GM23338 (cell line): ENCODE results near the gene LDLRAD3. TPM values are rescaled to one million over a fixed set of nuclear protein-coding genes. Genes with fewer than 3 reads are reported as not detected.

Source experiments
- ATAC-seq: fragments of 200-7000 bp; cut with Tn5 transposase; 3 replicates; pipeline ENCODE4 v1.9.1; 2020
- DNase-seq: peaks from one replicate; pipeline ENCODE4 v3.0.0-alpha.2; 2015; ENCODE audit warnings: low spot score
- H2AFZ ChIP-seq: fragments of 200-600 bp; sonication (generic); 2 replicates; pipeline ENCODE4 v1.8.0; 2016; ENCODE audit warnings: antibody characterized with exemption, mild to moderate bottlenecking, moderate library complexity
- H3F3A ChIP-seq: fragments of 200-600 bp; sonication (generic); replicated peaks from 2 replicates; pipeline ENCODE4 v1.8.0; 2017; ENCODE audit warnings: antibody characterized with exemption, mixed run types, low read depth
- H3K27ac ChIP-seq: fragments of 200-600 bp; sonication (generic); 2 replicates; pipeline ENCODE4 v1.6.1; 2016; ENCODE audit warnings: low read depth
- H3K27me3 ChIP-seq: fragments of 200-600 bp; sonication (generic); 2 replicates; pipeline ENCODE4 v1.8.0; 2016; ENCODE audit warnings: mild to moderate bottlenecking, mixed run types, moderate library complexity; ENCODE audit not compliant: insufficient read depth
- H3K36me3 ChIP-seq: fragments of 200-600 bp; sonication (generic); 2 replicates; pipeline ENCODE4 v1.8.0; 2016; ENCODE audit warnings: mild to moderate bottlenecking; ENCODE audit not compliant: insufficient read depth
- H3K4me1 ChIP-seq: fragments of 200-600 bp; sonication (generic); 2 replicates; pipeline ENCODE4 v1.8.0; 2016; ENCODE audit warnings: mild to moderate bottlenecking, moderate library complexity; ENCODE audit not compliant: insufficient read depth
- H3K4me2 ChIP-seq: fragments of 200-600 bp; sonication (generic); 2 replicates; pipeline ENCODE4 v1.7.1; 2017; ENCODE audit warnings: mixed run types
- H3K4me3 ChIP-seq: fragments of 200-600 bp; sonication (generic); 2 replicates; pipeline ENCODE4 v1.6.1; 2016; ENCODE audit warnings: mixed run types
- H3K79me2 ChIP-seq: fragments of 200-600 bp; sonication (generic); replicated peaks from 2 replicates; pipeline ENCODE4 v1.8.0; 2017; ENCODE audit warnings: mild to moderate bottlenecking; ENCODE audit not compliant: insufficient read depth
- H3K9me2 ChIP-seq: fragments of 200-600 bp; sonication (generic); 2 replicates; pipeline ENCODE4 v1.8.0; 2017; ENCODE audit not compliant: insufficient read depth
- H4K20me1 ChIP-seq: fragments of 200-600 bp; sonication (generic); replicated peaks from 2 replicates; pipeline ENCODE4 v1.8.0; 2017; ENCODE audit warnings: mild to moderate bottlenecking; ENCODE audit not compliant: insufficient read depth
- H3K27ac Mint-ChIP-seq: 2 replicates; pipeline ENCODE4 v1.8.0; 2020; ENCODE audit warnings: inconsistent platforms, mild to moderate bottlenecking, moderate library complexity, mixed read lengths
- H3K27me3 Mint-ChIP-seq: 3 replicates; pipeline ENCODE4 v1.8.0; 2022; ENCODE audit warnings: low read depth, mild to moderate bottlenecking, moderate library complexity, mixed read lengths, inconsistent platforms; ENCODE audit not compliant: insufficient read depth, poor library complexity
- H3K36me3 Mint-ChIP-seq: 3 replicates; pipeline ENCODE4 v1.8.0; 2021; ENCODE audit warnings: low read depth, mild to moderate bottlenecking, inconsistent platforms, moderate library complexity, mixed read lengths
- H3K4me1 Mint-ChIP-seq: 3 replicates; pipeline ENCODE4 v1.8.0; 2020; ENCODE audit warnings: mild to moderate bottlenecking, inconsistent platforms, mixed read lengths
- H3K4me3 Mint-ChIP-seq: 3 replicates; pipeline ENCODE4 v1.8.0; 2021; ENCODE audit warnings: moderate library complexity, mild to moderate bottlenecking, inconsistent platforms, mixed read lengths
- H3K9me3 Mint-ChIP-seq: 3 replicates; pipeline ENCODE4 v1.8.0; 2020; ENCODE audit warnings: moderate library complexity, mild to moderate bottlenecking, inconsistent platforms, mixed read lengths
- CREB1 ChIP-seq: fragments of 250-450 bp; sonication (Bioruptor Pico); IDR thresholded peaks from 2 replicates; pipeline ENCODE4 v1.5.0; 2020; ENCODE audit warnings: low read depth, mild to moderate bottlenecking, moderate library complexity
- EZH2 ChIP-seq: fragments of 200-600 bp; sonication (generic); IDR thresholded peaks from one replicate; pipeline ENCODE4 v1.8.0; 2017; ENCODE audit warnings: antibody characterized with exemption, mild to moderate bottlenecking, low read depth; ENCODE audit not compliant: unreplicated experiment
- EZH2phosphoT487 ChIP-seq: fragments of 200-600 bp; sonication (generic); IDR thresholded peaks from one replicate; pipeline ENCODE4 v1.8.1; 2018; ENCODE audit warnings: antibody characterized with exemption; ENCODE audit not compliant: unreplicated experiment
- JUNB ChIP-seq: IDR thresholded peaks from one replicate; pipeline ENCODE4 v1.6.1; 2016; ENCODE audit warnings: antibody characterized with exemption; ENCODE audit not compliant: unreplicated experiment
- NANOG ChIP-seq: IDR thresholded peaks from 2 replicates; pipeline ENCODE4 v1.6.1; 2016; ENCODE audit warnings: antibody characterized with exemption, borderline replicate concordance
- POLR2AphosphoS5 ChIP-seq: IDR thresholded peaks from 2 replicates; pipeline ENCODE4 v1.6.1; 2016; ENCODE audit warnings: antibody characterized with exemption, low read depth
- STAT1 ChIP-seq: IDR thresholded peaks from one replicate; pipeline ENCODE4 v1.6.1; 2016; ENCODE audit warnings: antibody characterized with exemption; ENCODE audit not compliant: unreplicated experiment
- ZNF114 ChIP-seq: fragments of 250-450 bp; sonication (Bioruptor Pico); IDR thresholded peaks from 2 replicates; pipeline ENCODE4 v1.5.0; 2020; ENCODE audit warnings: mild to moderate bottlenecking, moderate library complexity
- ZNF331 ChIP-seq: fragments of 250-450 bp; sonication (Bioruptor Pico); IDR thresholded peaks from 2 replicates; pipeline ENCODE4 v1.5.0; 2020; ENCODE audit warnings: low read depth, mild to moderate bottlenecking, moderate library complexity
- polyA plus RNA-seq: library from polyadenylated mRNA; unstranded; fragments of >200 nt; fragmentation: Nextera tagmentation; extraction: Ambion mirVana; gene quantifications from 2 replicates; pipeline ENCODE4 v1.2.1, GENCODE V29; 2016
- total RNA-seq: library from RNA; depleted of rRNA; stranded (reverse); fragments of >200 nt; shearing (Covaris generic); gene quantifications from 2 replicates; pipeline ENCODE4 v1.2.3, GENCODE V29; 2014
- TF ChIP-seq, protein P1 (sequence below): fragments of 250-450 bp; sonication (Bioruptor Pico); IDR thresholded peaks from 2 replicates; pipeline ENCODE4 v1.5.0; 2020; ENCODE audit warnings: mild to moderate bottlenecking, moderate library complexity
- TF ChIP-seq, protein P2 (sequence below): IDR thresholded peaks from one replicate; pipeline ENCODE4 v1.6.1; 2018; ENCODE audit warnings: antibody characterized with exemption; ENCODE audit not compliant: unreplicated experiment
- TF ChIP-seq, protein P3 (sequence below), 2 experiments: fragments of 200-600 bp in 1 of 2; sonication (generic) in 1 of 2; conservative IDR thresholded peaks; 2 replicates each; pipeline versions ENCODE4 v1.5.1 to v1.6.1; 2016 to 2017; ENCODE audit warnings: antibody characterized with exemption in 2 of 2, low read depth in 2 of 2, mild to moderate bottlenecking in 2 of 2, moderate library complexity in 1 of 2
- TF ChIP-seq, protein P4 (sequence below): IDR thresholded peaks from 2 replicates; pipeline ENCODE4 v1.6.1; 2016; ENCODE audit warnings: antibody characterized with exemption

The LDLRAD3 gene
- total and polyA plus RNA-seq, 2 experiments from 2014 or later, result 8.5 to 19.4 TPM

DNA sequence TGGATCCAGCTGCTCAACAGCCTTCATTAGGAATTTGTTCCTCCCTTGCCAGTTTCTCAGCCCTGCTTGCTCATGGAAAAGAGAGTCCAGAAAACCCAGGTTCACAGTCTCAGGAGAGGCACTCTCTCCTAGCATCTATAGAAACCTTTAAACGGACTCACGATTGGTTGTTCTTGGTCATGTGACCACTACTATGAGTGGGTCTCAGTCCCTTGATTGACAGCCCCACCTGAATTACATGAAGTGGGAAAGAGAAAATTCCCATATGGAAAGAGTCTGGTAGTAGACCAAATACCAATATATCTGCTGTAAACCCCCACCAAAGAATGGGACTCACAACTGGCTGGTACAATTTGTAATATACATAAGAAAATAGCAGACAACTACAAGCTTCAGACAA lies 291.0 kb downstream of the LDLRAD3 start:
- TF ChIP-seq POLR2AphosphoS5, result no peak
- TF ChIP-seq NANOG, result no peak
- no peak for TF ChIP-seq ZNF331 (CRISPR knock-in tag)
- no peak for TF ChIP-seq STAT1
- no peak for TF ChIP-seq EZH2
- TF ChIP-seq, protein P1, sequence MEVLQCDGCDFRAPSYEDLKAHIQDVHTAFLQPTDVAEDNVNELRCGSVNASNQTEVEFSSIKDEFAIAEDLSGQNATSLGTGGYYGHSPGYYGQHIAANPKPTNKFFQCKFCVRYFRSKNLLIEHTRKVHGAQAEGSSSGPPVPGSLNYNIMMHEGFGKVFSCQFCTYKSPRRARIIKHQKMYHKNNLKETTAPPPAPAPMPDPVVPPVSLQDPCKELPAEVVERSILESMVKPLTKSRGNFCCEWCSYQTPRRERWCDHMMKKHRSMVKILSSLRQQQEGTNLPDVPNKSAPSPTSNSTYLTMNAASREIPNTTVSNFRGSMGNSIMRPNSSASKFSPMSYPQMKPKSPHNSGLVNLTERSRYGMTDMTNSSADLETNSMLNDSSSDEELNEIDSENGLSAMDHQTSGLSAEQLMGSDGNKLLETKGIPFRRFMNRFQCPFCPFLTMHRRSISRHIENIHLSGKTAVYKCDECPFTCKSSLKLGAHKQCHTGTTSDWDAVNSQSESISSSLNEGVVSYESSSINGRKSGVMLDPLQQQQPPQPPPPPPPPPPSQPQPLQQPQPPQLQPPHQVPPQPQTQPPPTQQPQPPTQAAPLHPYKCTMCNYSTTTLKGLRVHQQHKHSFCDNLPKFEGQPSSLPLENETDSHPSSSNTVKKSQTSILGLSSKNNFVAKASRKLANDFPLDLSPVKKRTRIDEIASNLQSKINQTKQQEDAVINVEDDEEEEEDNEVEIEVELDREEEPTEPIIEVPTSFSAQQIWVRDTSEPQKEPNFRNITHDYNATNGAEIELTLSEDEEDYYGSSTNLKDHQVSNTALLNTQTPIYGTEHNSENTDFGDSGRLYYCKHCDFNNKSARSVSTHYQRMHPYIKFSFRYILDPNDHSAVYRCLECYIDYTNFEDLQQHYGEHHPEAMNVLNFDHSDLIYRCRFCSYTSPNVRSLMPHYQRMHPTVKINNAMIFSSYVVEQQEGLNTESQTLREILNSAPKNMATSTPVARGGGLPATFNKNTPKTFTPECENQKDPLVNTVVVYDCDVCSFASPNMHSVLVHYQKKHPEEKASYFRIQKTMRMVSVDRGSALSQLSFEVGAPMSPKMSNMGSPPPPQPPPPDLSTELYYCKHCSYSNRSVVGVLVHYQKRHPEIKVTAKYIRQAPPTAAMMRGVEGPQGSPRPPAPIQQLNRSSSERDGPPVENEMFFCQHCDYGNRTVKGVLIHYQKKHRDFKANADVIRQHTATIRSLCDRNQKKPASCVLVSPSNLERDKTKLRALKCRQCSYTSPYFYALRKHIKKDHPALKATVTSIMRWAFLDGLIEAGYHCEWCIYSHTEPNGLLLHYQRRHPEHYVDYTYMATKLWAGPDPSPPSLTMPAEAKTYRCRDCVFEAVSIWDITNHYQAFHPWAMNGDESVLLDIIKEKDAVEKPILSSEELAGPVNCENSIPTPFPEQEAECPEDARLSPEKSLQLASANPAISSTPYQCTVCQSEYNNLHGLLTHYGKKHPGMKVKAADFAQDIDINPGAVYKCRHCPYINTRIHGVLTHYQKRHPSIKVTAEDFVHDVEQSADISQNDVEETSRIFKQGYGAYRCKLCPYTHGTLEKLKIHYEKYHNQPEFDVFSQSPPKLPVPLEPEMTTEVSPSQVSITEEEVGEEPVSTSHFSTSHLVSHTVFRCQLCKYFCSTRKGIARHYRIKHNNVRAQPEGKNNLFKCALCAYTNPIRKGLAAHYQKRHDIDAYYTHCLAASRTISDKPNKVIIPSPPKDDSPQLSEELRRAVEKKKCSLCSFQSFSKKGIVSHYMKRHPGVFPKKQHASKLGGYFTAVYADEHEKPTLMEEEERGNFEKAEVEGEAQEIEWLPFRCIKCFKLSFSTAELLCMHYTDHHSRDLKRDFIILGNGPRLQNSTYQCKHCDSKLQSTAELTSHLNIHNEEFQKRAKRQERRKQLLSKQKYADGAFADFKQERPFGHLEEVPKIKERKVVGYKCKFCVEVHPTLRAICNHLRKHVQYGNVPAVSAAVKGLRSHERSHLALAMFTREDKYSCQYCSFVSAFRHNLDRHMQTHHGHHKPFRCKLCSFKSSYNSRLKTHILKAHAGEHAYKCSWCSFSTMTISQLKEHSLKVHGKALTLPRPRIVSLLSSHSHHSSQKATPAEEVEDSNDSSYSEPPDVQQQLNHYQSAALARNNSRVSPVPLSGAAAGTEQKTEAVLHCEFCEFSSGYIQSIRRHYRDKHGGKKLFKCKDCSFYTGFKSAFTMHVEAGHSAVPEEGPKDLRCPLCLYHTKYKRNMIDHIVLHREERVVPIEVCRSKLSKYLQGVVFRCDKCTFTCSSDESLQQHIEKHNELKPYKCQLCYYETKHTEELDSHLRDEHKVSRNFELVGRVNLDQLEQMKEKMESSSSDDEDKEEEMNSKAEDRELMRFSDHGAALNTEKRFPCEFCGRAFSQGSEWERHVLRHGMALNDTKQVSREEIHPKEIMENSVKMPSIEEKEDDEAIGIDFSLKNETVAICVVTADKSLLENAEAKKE (CRISPR knock-in tag), result no peak
- TF ChIP-seq, protein P2, sequence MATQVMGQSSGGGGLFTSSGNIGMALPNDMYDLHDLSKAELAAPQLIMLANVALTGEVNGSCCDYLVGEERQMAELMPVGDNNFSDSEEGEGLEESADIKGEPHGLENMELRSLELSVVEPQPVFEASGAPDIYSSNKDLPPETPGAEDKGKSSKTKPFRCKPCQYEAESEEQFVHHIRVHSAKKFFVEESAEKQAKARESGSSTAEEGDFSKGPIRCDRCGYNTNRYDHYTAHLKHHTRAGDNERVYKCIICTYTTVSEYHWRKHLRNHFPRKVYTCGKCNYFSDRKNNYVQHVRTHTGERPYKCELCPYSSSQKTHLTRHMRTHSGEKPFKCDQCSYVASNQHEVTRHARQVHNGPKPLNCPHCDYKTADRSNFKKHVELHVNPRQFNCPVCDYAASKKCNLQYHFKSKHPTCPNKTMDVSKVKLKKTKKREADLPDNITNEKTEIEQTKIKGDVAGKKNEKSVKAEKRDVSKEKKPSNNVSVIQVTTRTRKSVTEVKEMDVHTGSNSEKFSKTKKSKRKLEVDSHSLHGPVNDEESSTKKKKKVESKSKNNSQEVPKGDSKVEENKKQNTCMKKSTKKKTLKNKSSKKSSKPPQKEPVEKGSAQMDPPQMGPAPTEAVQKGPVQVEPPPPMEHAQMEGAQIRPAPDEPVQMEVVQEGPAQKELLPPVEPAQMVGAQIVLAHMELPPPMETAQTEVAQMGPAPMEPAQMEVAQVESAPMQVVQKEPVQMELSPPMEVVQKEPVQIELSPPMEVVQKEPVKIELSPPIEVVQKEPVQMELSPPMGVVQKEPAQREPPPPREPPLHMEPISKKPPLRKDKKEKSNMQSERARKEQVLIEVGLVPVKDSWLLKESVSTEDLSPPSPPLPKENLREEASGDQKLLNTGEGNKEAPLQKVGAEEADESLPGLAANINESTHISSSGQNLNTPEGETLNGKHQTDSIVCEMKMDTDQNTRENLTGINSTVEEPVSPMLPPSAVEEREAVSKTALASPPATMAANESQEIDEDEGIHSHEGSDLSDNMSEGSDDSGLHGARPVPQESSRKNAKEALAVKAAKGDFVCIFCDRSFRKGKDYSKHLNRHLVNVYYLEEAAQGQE, result no peak
- TF ChIP-seq ZNF114 (CRISPR knock-in tag), result no peak
- TF ChIP-seq, protein P3, sequence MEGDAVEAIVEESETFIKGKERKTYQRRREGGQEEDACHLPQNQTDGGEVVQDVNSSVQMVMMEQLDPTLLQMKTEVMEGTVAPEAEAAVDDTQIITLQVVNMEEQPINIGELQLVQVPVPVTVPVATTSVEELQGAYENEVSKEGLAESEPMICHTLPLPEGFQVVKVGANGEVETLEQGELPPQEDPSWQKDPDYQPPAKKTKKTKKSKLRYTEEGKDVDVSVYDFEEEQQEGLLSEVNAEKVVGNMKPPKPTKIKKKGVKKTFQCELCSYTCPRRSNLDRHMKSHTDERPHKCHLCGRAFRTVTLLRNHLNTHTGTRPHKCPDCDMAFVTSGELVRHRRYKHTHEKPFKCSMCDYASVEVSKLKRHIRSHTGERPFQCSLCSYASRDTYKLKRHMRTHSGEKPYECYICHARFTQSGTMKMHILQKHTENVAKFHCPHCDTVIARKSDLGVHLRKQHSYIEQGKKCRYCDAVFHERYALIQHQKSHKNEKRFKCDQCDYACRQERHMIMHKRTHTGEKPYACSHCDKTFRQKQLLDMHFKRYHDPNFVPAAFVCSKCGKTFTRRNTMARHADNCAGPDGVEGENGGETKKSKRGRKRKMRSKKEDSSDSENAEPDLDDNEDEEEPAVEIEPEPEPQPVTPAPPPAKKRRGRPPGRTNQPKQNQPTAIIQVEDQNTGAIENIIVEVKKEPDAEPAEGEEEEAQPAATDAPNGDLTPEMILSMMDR (conservative IDR thresholded peaks at IDR 0.05; ENCODE audit: low read depth in 2 of 2), result no peak
- TF ChIP-seq, protein P4, sequence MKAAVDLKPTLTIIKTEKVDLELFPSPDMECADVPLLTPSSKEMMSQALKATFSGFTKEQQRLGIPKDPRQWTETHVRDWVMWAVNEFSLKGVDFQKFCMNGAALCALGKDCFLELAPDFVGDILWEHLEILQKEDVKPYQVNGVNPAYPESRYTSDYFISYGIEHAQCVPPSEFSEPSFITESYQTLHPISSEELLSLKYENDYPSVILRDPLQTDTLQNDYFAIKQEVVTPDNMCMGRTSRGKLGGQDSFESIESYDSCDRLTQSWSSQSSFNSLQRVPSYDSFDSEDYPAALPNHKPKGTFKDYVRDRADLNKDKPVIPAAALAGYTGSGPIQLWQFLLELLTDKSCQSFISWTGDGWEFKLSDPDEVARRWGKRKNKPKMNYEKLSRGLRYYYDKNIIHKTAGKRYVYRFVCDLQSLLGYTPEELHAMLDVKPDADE, result no peak
- TF ChIP-seq JUNB, result no peak
- TF ChIP-seq EZH2phosphoT487, result no peak
- TF ChIP-seq CREB1 (CRISPR knock-in tag), result no peak
- no peak overlapping the region for H3K4me2 ChIP-seq
- no peaks in the 10 kb centered on the region for H3K36me3 ChIP-seq
- H3F3A ChIP-seq, result no peaks in the 10 kb centered on the region
- no peak overlapping the region for H3K4me3 ChIP-seq
- H4K20me1 ChIP-seq, result no peaks in the 10 kb centered on the region
- H2AFZ ChIP-seq, result no peak overlapping the region
- DNase-seq (no peak), ATAC-seq (no peak)
- Mint-ChIP-seq H3K9me3 (no peaks in the 10 kb centered on the region; the same call in 2 of the 3 replicates), H3K27ac (no peak overlapping the region), H3K36me3 (peaks cover 16% of the 10 kb centered on the region; the same call in 1 of the 3 replicates), H3K4me3 (no peak overlapping the region), H3K27me3 (peaks cover 2% of the 10 kb centered on the region), H3K4me1 (no peaks in the 10 kb centered on the region)
- no peak overlapping the region for H3K27ac ChIP-seq
- peaks cover 15% of the 10 kb centered on the region; the same call in 1 of the 2 replicates for H3K9me2 ChIP-seq
- H3K4me1 ChIP-seq, result peaks cover 3% of the 10 kb centered on the region; the same call in 1 of the 2 replicates
- H3K79me2 ChIP-seq, result no peaks in the 10 kb centered on the region
- H3K27me3 ChIP-seq, result no peaks in the 10 kb centered on the region
